GM23338 (cell line): ENCODE data around the gene LIFR. TPM values are rescaled to one million over a fixed set of nuclear protein-coding genes. Genes with fewer than 3 reads are reported as not detected.

Source experiments
- ATAC-seq: fragments of 200-7000 bp; cut with Tn5 transposase; 3 replicates; pipeline ENCODE4 v1.9.1; 2020
- DNase-seq: peaks from one replicate; pipeline ENCODE4 v3.0.0-alpha.2; 2015; ENCODE audit warnings: low spot score
- H2AFZ ChIP-seq: fragments of 200-600 bp; sonication (generic); 2 replicates; pipeline ENCODE4 v1.8.0; 2016; ENCODE audit warnings: antibody characterized with exemption, mild to moderate bottlenecking, moderate library complexity
- H3F3A ChIP-seq: fragments of 200-600 bp; sonication (generic); replicated peaks from 2 replicates; pipeline ENCODE4 v1.8.0; 2017; ENCODE audit warnings: antibody characterized with exemption, mixed run types, low read depth
- H3K27ac ChIP-seq: fragments of 200-600 bp; sonication (generic); 2 replicates; pipeline ENCODE4 v1.6.1; 2016; ENCODE audit warnings: low read depth
- H3K27me3 ChIP-seq: fragments of 200-600 bp; sonication (generic); 2 replicates; pipeline ENCODE4 v1.8.0; 2016; ENCODE audit warnings: mild to moderate bottlenecking, mixed run types, moderate library complexity; ENCODE audit not compliant: insufficient read depth
- H3K36me3 ChIP-seq: fragments of 200-600 bp; sonication (generic); 2 replicates; pipeline ENCODE4 v1.8.0; 2016; ENCODE audit warnings: mild to moderate bottlenecking; ENCODE audit not compliant: insufficient read depth
- H3K4me1 ChIP-seq: fragments of 200-600 bp; sonication (generic); 2 replicates; pipeline ENCODE4 v1.8.0; 2016; ENCODE audit warnings: mild to moderate bottlenecking, moderate library complexity; ENCODE audit not compliant: insufficient read depth
- H3K4me2 ChIP-seq: fragments of 200-600 bp; sonication (generic); 2 replicates; pipeline ENCODE4 v1.7.1; 2017; ENCODE audit warnings: mixed run types
- H3K4me3 ChIP-seq: fragments of 200-600 bp; sonication (generic); 2 replicates; pipeline ENCODE4 v1.6.1; 2016; ENCODE audit warnings: mixed run types
- H3K79me2 ChIP-seq: fragments of 200-600 bp; sonication (generic); replicated peaks from 2 replicates; pipeline ENCODE4 v1.8.0; 2017; ENCODE audit warnings: mild to moderate bottlenecking; ENCODE audit not compliant: insufficient read depth
- H3K9me2 ChIP-seq: fragments of 200-600 bp; sonication (generic); 2 replicates; pipeline ENCODE4 v1.8.0; 2017; ENCODE audit not compliant: insufficient read depth
- H4K20me1 ChIP-seq: fragments of 200-600 bp; sonication (generic); replicated peaks from 2 replicates; pipeline ENCODE4 v1.8.0; 2017; ENCODE audit warnings: mild to moderate bottlenecking; ENCODE audit not compliant: insufficient read depth
- H3K27ac Mint-ChIP-seq: 2 replicates; pipeline ENCODE4 v1.8.0; 2020; ENCODE audit warnings: inconsistent platforms, mild to moderate bottlenecking, moderate library complexity, mixed read lengths
- H3K27me3 Mint-ChIP-seq: 3 replicates; pipeline ENCODE4 v1.8.0; 2022; ENCODE audit warnings: low read depth, mild to moderate bottlenecking, moderate library complexity, mixed read lengths, inconsistent platforms; ENCODE audit not compliant: insufficient read depth, poor library complexity
- H3K36me3 Mint-ChIP-seq: 3 replicates; pipeline ENCODE4 v1.8.0; 2021; ENCODE audit warnings: low read depth, mild to moderate bottlenecking, inconsistent platforms, moderate library complexity, mixed read lengths
- H3K4me1 Mint-ChIP-seq: 3 replicates; pipeline ENCODE4 v1.8.0; 2020; ENCODE audit warnings: mild to moderate bottlenecking, inconsistent platforms, mixed read lengths
- H3K4me3 Mint-ChIP-seq: 3 replicates; pipeline ENCODE4 v1.8.0; 2021; ENCODE audit warnings: moderate library complexity, mild to moderate bottlenecking, inconsistent platforms, mixed read lengths
- H3K9me3 Mint-ChIP-seq: 3 replicates; pipeline ENCODE4 v1.8.0; 2020; ENCODE audit warnings: moderate library complexity, mild to moderate bottlenecking, inconsistent platforms, mixed read lengths
- CREB1 ChIP-seq: fragments of 250-450 bp; sonication (Bioruptor Pico); IDR thresholded peaks from 2 replicates; pipeline ENCODE4 v1.5.0; 2020; ENCODE audit warnings: low read depth, mild to moderate bottlenecking, moderate library complexity
- CTCF ChIP-seq, 2 experiments: fragments of 200-600 bp in 1 of 2; sonication (generic) in 1 of 2; conservative IDR thresholded peaks; 2 replicates each; pipeline versions ENCODE4 v1.5.1 to v1.6.1; 2016 to 2017; ENCODE audit warnings: antibody characterized with exemption in 2 of 2, low read depth in 2 of 2, mild to moderate bottlenecking in 2 of 2, moderate library complexity in 1 of 2
- EZH2 ChIP-seq: fragments of 200-600 bp; sonication (generic); IDR thresholded peaks from one replicate; pipeline ENCODE4 v1.8.0; 2017; ENCODE audit warnings: antibody characterized with exemption, mild to moderate bottlenecking, low read depth; ENCODE audit not compliant: unreplicated experiment
- EZH2phosphoT487 ChIP-seq: fragments of 200-600 bp; sonication (generic); IDR thresholded peaks from one replicate; pipeline ENCODE4 v1.8.1; 2018; ENCODE audit warnings: antibody characterized with exemption; ENCODE audit not compliant: unreplicated experiment
- JUNB ChIP-seq: IDR thresholded peaks from one replicate; pipeline ENCODE4 v1.6.1; 2016; ENCODE audit warnings: antibody characterized with exemption; ENCODE audit not compliant: unreplicated experiment
- NANOG ChIP-seq: IDR thresholded peaks from 2 replicates; pipeline ENCODE4 v1.6.1; 2016; ENCODE audit warnings: antibody characterized with exemption, borderline replicate concordance
- POLR2AphosphoS5 ChIP-seq: IDR thresholded peaks from 2 replicates; pipeline ENCODE4 v1.6.1; 2016; ENCODE audit warnings: antibody characterized with exemption, low read depth
- REST ChIP-seq: IDR thresholded peaks from one replicate; pipeline ENCODE4 v1.6.1; 2018; ENCODE audit warnings: antibody characterized with exemption; ENCODE audit not compliant: unreplicated experiment
- STAT1 ChIP-seq: IDR thresholded peaks from one replicate; pipeline ENCODE4 v1.6.1; 2016; ENCODE audit warnings: antibody characterized with exemption; ENCODE audit not compliant: unreplicated experiment
- ZNF114 ChIP-seq: fragments of 250-450 bp; sonication (Bioruptor Pico); IDR thresholded peaks from 2 replicates; pipeline ENCODE4 v1.5.0; 2020; ENCODE audit warnings: mild to moderate bottlenecking, moderate library complexity
- ZNF331 ChIP-seq: fragments of 250-450 bp; sonication (Bioruptor Pico); IDR thresholded peaks from 2 replicates; pipeline ENCODE4 v1.5.0; 2020; ENCODE audit warnings: low read depth, mild to moderate bottlenecking, moderate library complexity
- polyA plus RNA-seq: library from polyadenylated mRNA; unstranded; fragments of >200 nt; fragmentation: Nextera tagmentation; extraction: Ambion mirVana; gene quantifications from 2 replicates; pipeline ENCODE4 v1.2.1, GENCODE V29; 2016
- total RNA-seq: library from RNA; depleted of rRNA; stranded (reverse); fragments of >200 nt; shearing (Covaris generic); gene quantifications from 2 replicates; pipeline ENCODE4 v1.2.3, GENCODE V29; 2014
- TF ChIP-seq, protein P1 (sequence below): IDR thresholded peaks from 2 replicates; pipeline ENCODE4 v1.6.1; 2016; ENCODE audit warnings: antibody characterized with exemption
- TF ChIP-seq, protein P2 (sequence below): fragments of 250-450 bp; sonication (Bioruptor Pico); IDR thresholded peaks from 2 replicates; pipeline ENCODE4 v1.5.0; 2020; ENCODE audit warnings: mild to moderate bottlenecking, moderate library complexity

The LIFR gene
- total and polyA plus RNA-seq, 2 experiments from 2014 or later = 11.0 to 25.2 TPM

DNA sequence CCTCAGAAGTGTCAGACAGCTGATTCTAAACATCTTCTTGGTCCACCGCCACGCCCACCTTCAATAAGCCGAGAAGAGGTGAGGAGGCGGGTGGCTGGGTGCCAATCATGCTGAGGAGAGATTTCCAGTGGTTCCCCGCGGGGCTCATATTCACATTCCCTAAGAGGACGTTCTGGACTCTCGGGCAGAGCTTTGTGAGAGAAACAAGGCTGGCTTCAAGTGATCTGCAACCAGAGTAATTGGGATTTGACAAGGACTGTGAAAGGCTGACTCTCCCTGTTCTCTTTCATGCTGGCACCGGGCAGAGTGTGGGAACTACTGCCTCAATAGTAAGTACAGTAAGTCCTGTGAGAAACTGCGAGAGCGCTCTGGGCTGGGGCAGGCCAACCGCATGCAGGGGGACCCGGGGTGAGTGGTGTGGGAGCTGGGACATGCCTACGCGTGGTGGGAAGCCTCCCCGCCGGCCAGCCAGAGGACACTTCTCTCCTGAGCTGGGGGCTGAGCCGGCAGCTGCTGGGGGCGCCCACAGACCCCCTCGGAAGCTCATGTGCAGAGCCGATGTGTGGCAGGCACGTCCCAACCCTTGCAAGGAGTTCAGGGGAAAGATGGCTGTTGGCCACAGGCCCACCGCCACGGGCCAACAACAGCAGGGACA lies 110.9 kb downstream of the LIFR start:
- ATAC-seq = no peak
- no peak overlapping the region for H3K27ac Mint-ChIP-seq
- H2AFZ ChIP-seq = peak overlapping the region; percentile 88; the same call in 1 of the 2 replicates

More for the DNA sequence above, 110.9 kb downstream of the LIFR start:
- Mint-ChIP-seq H3K4me1 (no peaks in the 10 kb centered on the region; the same call in 2 of the 3 replicates), H3K27me3 (peaks cover 4% of the 10 kb centered on the region), H3K36me3 (no peaks in the 10 kb centered on the region), H3K9me3 (no peaks in the 10 kb centered on the region; the same call in 2 of the 3 replicates), H3K4me3 (no peak overlapping the region)
- Histone ChIP-seq H3K4me3 (no peak overlapping the region), H3K4me2 (no peak overlapping the region), H3K36me3 (no peaks in the 10 kb centered on the region), H3F3A (no peaks in the 10 kb centered on the region), H3K4me1 (no peaks in the 10 kb centered on the region), H4K20me1 (no peaks in the 10 kb centered on the region), H3K27me3 (no peaks in the 10 kb centered on the region), H3K9me2 (no peaks in the 10 kb centered on the region), H3K27ac (no peak overlapping the region), H3K79me2 (no peaks in the 10 kb centered on the region)
- DNase-seq = no peak
- TF ChIP-seq JUNB (no peak), EZH2phosphoT487 (no peak), EZH2 (no peak), REST (no peak), NANOG (no peak), STAT1 (no peak), CTCF (conservative IDR thresholded peaks at IDR 0.05; ENCODE audit: low read depth in 2 of 2) (no peak), POLR2AphosphoS5 (no peak), ZNF331 (CRISPR knock-in tag) (no peak), CREB1 (CRISPR knock-in tag) (no peak), ZNF114 (CRISPR knock-in tag) (no peak)
- TF ChIP-seq, protein P1, sequence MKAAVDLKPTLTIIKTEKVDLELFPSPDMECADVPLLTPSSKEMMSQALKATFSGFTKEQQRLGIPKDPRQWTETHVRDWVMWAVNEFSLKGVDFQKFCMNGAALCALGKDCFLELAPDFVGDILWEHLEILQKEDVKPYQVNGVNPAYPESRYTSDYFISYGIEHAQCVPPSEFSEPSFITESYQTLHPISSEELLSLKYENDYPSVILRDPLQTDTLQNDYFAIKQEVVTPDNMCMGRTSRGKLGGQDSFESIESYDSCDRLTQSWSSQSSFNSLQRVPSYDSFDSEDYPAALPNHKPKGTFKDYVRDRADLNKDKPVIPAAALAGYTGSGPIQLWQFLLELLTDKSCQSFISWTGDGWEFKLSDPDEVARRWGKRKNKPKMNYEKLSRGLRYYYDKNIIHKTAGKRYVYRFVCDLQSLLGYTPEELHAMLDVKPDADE = no peak
- TF ChIP-seq, protein P2, sequence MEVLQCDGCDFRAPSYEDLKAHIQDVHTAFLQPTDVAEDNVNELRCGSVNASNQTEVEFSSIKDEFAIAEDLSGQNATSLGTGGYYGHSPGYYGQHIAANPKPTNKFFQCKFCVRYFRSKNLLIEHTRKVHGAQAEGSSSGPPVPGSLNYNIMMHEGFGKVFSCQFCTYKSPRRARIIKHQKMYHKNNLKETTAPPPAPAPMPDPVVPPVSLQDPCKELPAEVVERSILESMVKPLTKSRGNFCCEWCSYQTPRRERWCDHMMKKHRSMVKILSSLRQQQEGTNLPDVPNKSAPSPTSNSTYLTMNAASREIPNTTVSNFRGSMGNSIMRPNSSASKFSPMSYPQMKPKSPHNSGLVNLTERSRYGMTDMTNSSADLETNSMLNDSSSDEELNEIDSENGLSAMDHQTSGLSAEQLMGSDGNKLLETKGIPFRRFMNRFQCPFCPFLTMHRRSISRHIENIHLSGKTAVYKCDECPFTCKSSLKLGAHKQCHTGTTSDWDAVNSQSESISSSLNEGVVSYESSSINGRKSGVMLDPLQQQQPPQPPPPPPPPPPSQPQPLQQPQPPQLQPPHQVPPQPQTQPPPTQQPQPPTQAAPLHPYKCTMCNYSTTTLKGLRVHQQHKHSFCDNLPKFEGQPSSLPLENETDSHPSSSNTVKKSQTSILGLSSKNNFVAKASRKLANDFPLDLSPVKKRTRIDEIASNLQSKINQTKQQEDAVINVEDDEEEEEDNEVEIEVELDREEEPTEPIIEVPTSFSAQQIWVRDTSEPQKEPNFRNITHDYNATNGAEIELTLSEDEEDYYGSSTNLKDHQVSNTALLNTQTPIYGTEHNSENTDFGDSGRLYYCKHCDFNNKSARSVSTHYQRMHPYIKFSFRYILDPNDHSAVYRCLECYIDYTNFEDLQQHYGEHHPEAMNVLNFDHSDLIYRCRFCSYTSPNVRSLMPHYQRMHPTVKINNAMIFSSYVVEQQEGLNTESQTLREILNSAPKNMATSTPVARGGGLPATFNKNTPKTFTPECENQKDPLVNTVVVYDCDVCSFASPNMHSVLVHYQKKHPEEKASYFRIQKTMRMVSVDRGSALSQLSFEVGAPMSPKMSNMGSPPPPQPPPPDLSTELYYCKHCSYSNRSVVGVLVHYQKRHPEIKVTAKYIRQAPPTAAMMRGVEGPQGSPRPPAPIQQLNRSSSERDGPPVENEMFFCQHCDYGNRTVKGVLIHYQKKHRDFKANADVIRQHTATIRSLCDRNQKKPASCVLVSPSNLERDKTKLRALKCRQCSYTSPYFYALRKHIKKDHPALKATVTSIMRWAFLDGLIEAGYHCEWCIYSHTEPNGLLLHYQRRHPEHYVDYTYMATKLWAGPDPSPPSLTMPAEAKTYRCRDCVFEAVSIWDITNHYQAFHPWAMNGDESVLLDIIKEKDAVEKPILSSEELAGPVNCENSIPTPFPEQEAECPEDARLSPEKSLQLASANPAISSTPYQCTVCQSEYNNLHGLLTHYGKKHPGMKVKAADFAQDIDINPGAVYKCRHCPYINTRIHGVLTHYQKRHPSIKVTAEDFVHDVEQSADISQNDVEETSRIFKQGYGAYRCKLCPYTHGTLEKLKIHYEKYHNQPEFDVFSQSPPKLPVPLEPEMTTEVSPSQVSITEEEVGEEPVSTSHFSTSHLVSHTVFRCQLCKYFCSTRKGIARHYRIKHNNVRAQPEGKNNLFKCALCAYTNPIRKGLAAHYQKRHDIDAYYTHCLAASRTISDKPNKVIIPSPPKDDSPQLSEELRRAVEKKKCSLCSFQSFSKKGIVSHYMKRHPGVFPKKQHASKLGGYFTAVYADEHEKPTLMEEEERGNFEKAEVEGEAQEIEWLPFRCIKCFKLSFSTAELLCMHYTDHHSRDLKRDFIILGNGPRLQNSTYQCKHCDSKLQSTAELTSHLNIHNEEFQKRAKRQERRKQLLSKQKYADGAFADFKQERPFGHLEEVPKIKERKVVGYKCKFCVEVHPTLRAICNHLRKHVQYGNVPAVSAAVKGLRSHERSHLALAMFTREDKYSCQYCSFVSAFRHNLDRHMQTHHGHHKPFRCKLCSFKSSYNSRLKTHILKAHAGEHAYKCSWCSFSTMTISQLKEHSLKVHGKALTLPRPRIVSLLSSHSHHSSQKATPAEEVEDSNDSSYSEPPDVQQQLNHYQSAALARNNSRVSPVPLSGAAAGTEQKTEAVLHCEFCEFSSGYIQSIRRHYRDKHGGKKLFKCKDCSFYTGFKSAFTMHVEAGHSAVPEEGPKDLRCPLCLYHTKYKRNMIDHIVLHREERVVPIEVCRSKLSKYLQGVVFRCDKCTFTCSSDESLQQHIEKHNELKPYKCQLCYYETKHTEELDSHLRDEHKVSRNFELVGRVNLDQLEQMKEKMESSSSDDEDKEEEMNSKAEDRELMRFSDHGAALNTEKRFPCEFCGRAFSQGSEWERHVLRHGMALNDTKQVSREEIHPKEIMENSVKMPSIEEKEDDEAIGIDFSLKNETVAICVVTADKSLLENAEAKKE (CRISPR knock-in tag) = no peak
